ENCODE data around the gene ZNF511. TPM values are rescaled to one million over a fixed set of nuclear protein-coding genes. Genes with fewer than 3 reads are reported as not detected.

ZNF511 gene
- total RNA-seq, 2 donors from 2014 or later = 52.8 to 74.2 TPM

DNA sequence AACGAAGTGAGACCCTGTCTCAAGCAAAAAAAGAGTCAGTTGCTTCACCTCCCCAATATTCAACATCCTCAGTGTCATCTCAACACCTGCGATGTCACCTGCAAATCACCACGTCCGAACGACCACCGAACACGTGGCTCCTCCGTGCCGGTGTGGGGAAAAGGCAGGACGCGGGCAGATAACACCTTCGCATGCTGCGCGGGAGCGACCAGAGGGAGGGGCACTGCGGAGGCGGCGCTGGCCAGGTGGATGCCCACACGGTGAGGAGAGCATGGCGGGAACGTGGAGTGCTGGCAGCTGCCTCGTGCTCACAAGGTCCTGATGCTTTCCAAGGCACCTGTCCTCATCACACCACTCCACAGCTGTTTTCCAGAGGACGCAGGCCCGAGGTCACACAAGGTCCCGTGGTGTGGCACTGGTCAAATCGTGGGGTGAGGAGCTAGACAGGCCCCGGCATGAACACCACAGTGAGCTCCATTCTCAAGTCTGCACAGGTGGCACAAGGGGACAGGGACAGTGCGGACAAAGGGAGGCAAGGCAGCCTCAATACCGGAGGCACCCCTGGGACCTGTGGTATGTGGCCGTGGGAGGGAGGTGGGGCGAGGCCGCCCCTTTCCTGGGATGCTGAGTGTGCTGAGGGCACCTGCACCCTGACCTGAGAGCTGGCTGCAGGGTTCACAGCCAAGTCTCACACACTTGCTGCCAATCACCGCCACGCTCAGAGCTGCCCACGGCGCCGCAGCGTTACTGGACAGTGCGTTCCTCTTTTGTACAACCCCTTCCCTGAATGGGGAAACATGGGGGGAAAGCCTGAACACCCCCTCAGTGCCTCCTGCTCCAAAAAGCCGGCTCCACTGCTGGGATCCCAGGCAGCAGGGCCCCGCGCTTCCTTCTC, 13.0 kb upstream of the ZNF511 start:
- peaks cover 87% of the 10 kb centered on the region for H3K36me3 Mint-ChIP-seq (ENCODE audit: low read depth)
- H3K4me3 Mint-ChIP-seq = no peak overlapping the region
- H3K9me3 Mint-ChIP-seq = no peaks in the 10 kb centered on the region
- H3K27ac Mint-ChIP-seq = no peak overlapping the region
- no peaks in the 10 kb centered on the region for H3K27me3 Mint-ChIP-seq
- H3K4me1 Mint-ChIP-seq = no peaks in the 10 kb centered on the region
- no peak for ATAC-seq (replicated peaks)

- Mint-ChIP-seq H3K9me3 (no peaks in the 10 kb centered on the region), H3K36me3 (ENCODE audit: low read depth) (peaks cover 92% of the 10 kb centered on the region), H3K27ac (no peak overlapping the region), H3K4me3 (no peak overlapping the region), H3K4me1 (peaks cover under 1% of the 10 kb centered on the region), H3K27me3 (no peaks in the 10 kb centered on the region)
- ATAC-seq (replicated peaks) = no peak
Measured at GRCh38 chr10:133297504-133297903, 11.2 kb upstream of the ZNF511 start.

- H3K36me3 Mint-ChIP-seq (ENCODE audit: low read depth) = peaks cover 88% of the 10 kb centered on the region
- H3K9me3 Mint-ChIP-seq = no peaks in the 10 kb centered on the region
Measured at GRCh38 chr10:133298466-133298865, 10.2 kb upstream of the ZNF511 start.

GRCh38 chr10:133299224-133299623, 9.5 kb upstream of the ZNF511 start:
- Mint-ChIP-seq H3K4me1 (peaks cover 4% of the 10 kb centered on the region), H3K4me3 (no peak overlapping the region), H3K27me3 (no peaks in the 10 kb centered on the region), H3K9me3 (no peaks in the 10 kb centered on the region), H3K27ac (no peak overlapping the region), H3K36me3 (ENCODE audit: low read depth) (peaks cover 85% of the 10 kb centered on the region)
- ATAC-seq (replicated peaks) = no peak

More at GRCh38 chr10:133298466-133298865, 10.2 kb upstream of the ZNF511 start:
- no peak for ATAC-seq (replicated peaks)
- no peak overlapping the region for H3K27ac Mint-ChIP-seq
- no peaks in the 10 kb centered on the region for H3K27me3 Mint-ChIP-seq
- H3K4me1 Mint-ChIP-seq = peaks cover 4% of the 10 kb centered on the region
- H3K4me3 Mint-ChIP-seq = no peak overlapping the region

- no peaks in the 10 kb centered on the region for H3K27me3 Mint-ChIP-seq
- H3K4me1 Mint-ChIP-seq = peaks cover 4% of the 10 kb centered on the region
- ATAC-seq (replicated peaks) = no peak
- no peak overlapping the region for H3K27ac Mint-ChIP-seq
- H3K36me3 Mint-ChIP-seq (ENCODE audit: low read depth) = peaks cover 80% of the 10 kb centered on the region
- H3K4me3 Mint-ChIP-seq = no peak overlapping the region
- no peaks in the 10 kb centered on the region for H3K9me3 Mint-ChIP-seq
Measured at GRCh38 chr10:133299738-133300137, 9.0 kb upstream of the ZNF511 start.

GRCh38 chr10:133302230-133302629, 6.5 kb upstream of the ZNF511 start:
- H3K36me3 Mint-ChIP-seq (ENCODE audit: low read depth) = peaks cover 61% of the 10 kb centered on the region
- no peak overlapping the region for H3K4me3 Mint-ChIP-seq
- no peaks in the 10 kb centered on the region for H3K9me3 Mint-ChIP-seq
- H3K27me3 Mint-ChIP-seq = no peaks in the 10 kb centered on the region
- no peak overlapping the region for H3K27ac Mint-ChIP-seq
- no peak for ATAC-seq (replicated peaks)
- peaks cover 14% of the 10 kb centered on the region for H3K4me1 Mint-ChIP-seq

DNA sequence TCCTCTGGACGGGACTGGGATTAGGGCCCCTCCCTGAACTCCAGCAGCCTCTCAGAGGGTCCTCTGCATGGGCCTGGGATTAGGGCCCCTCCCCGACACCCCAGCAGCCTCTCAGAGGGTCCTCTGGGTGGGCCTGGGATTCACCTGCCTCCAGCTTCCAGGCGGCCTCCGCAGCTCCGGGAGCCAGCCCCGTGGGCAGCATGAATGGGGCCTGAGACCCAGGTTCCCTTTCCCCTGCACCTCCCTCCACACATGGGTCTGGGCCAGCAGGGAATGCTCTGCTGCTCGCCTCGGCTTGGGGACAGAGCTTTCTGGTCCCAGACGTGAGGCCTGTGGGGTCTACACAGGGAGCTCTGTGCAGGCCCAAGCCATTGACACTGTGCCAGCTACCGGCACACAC, 5.5 kb upstream of the ZNF511 start:
- Mint-ChIP-seq H3K4me3 (no peak overlapping the region), H3K9me3 (no peaks in the 10 kb centered on the region)

GRCh38 chr10:133306097-133306476, 2.6 kb upstream of the ZNF511 start:
- Mint-ChIP-seq H3K27ac (no peak overlapping the region), H3K27me3 (no peaks in the 10 kb centered on the region), H3K4me3 (no peak overlapping the region), H3K36me3 (ENCODE audit: low read depth) (peaks cover 46% of the 10 kb centered on the region), H3K9me3 (no peaks in the 10 kb centered on the region), H3K4me1 (peaks cover 24% of the 10 kb centered on the region)
- no peak for ATAC-seq (replicated peaks)

More for the DNA sequence above, 5.5 kb upstream of the ZNF511 start:
- Mint-ChIP-seq H3K36me3 (ENCODE audit: low read depth) (peaks cover 57% of the 10 kb centered on the region), H3K27ac (no peak overlapping the region), H3K27me3 (no peaks in the 10 kb centered on the region), H3K4me1 (peaks cover 24% of the 10 kb centered on the region)
- ATAC-seq (replicated peaks) = no peak

DNA sequence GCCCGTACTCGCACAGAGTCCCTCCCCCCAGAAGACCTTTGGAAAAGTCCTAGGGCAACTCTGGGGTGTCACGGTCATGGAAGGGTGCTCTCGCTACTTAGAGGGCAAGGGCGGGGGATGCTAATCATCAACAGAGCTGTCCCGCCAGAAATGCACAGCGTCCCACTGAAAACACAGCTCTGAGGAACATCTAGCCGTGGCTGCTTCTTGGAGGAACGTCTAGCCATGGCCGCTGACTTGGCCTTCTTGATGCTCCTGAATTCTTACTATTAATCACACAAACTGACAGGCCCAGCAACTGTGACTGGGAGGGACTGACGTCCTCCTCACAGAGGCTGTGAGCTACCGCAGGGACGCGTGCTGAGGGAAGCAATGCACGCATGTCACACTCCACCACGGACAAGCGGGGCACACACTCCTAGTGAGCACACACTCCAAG, 1.8 kb upstream of the ZNF511 start:
- H3K9me3 Mint-ChIP-seq = no peaks in the 10 kb centered on the region
- peak overlapping the region; percentile 99 for H3K27ac Mint-ChIP-seq
- H3K36me3 Mint-ChIP-seq (ENCODE audit: low read depth) = peaks cover 49% of the 10 kb centered on the region
- H3K27me3 Mint-ChIP-seq = no peaks in the 10 kb centered on the region
- H3K4me1 Mint-ChIP-seq = peaks cover 24% of the 10 kb centered on the region
- H3K4me3 Mint-ChIP-seq = peak overlapping the region; percentile 94
- no peak for ATAC-seq (replicated peaks)

GRCh38 chr10:133307776-133308420, 816 bp upstream of the ZNF511 start:
- H3K27ac Mint-ChIP-seq = peak overlapping the region; percentile 99
- H3K4me1 Mint-ChIP-seq = peaks cover 21% of the 10 kb centered on the region
- H3K9me3 Mint-ChIP-seq = no peaks in the 10 kb centered on the region
- ATAC-seq (replicated peaks) = peak; percentile 56
- peak overlapping the region; percentile 94 for H3K4me3 Mint-ChIP-seq
- no peaks in the 10 kb centered on the region for H3K27me3 Mint-ChIP-seq
- peaks cover 53% of the 10 kb centered on the region for H3K36me3 Mint-ChIP-seq (ENCODE audit: low read depth)

GRCh38 chr10:133309100-133309719, 496 bp downstream of the ZNF511 start:
- ATAC-seq (replicated peaks) = peak; percentile 85
- Mint-ChIP-seq H3K27me3 (no peaks in the 10 kb centered on the region), H3K27ac (no peak overlapping the region), H3K36me3 (ENCODE audit: low read depth) (peaks cover 49% of the 10 kb centered on the region), H3K9me3 (no peaks in the 10 kb centered on the region), H3K4me3 (peak overlapping the region; percentile 94), H3K4me1 (peaks cover 21% of the 10 kb centered on the region)

- peaks cover 49% of the 10 kb centered on the region for H3K36me3 Mint-ChIP-seq (ENCODE audit: low read depth)
- no peak for ATAC-seq (replicated peaks)
Measured at GRCh38 chr10:133309720-133310398, 1.1 kb downstream of the ZNF511 start.

DNA sequence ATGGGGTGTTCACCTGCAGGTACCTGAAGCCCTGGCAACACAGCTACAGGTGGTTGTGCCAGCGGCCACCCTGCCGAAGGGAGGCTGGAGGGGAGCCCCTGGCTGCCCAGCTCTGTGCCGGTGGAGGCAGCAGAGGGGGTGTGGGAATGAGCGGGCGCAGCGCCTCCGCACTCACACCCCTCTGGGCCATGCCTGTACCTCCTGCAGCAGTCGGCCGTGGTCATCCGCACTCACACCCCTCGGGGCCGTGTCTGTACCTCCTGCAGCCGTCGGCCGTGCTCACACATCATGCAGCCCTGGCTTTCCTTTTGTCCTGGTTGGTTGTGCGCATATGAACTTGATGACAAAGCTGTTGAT, 1.7 kb downstream of the ZNF511 start:
- no peak for ATAC-seq (replicated peaks)
- Mint-ChIP-seq H3K9me3 (no peaks in the 10 kb centered on the region), H3K27me3 (no peaks in the 10 kb centered on the region), H3K4me1 (peaks cover 18% of the 10 kb centered on the region), H3K27ac (no peak overlapping the region), H3K36me3 (ENCODE audit: low read depth) (peaks cover 47% of the 10 kb centered on the region), H3K4me3 (no peak overlapping the region)

More at GRCh38 chr10:133309720-133310398, 1.1 kb downstream of the ZNF511 start:
- Mint-ChIP-seq H3K9me3 (no peaks in the 10 kb centered on the region), H3K27me3 (no peaks in the 10 kb centered on the region), H3K27ac (no peak overlapping the region), H3K4me3 (peak overlapping the region; percentile 94), H3K4me1 (peaks cover 21% of the 10 kb centered on the region)

- Mint-ChIP-seq H3K27me3 (no peaks in the 10 kb centered on the region), H3K27ac (no peak overlapping the region), H3K9me3 (no peaks in the 10 kb centered on the region), H3K4me1 (peaks cover 15% of the 10 kb centered on the region), H3K36me3 (ENCODE audit: low read depth) (peaks cover 44% of the 10 kb centered on the region), H3K4me3 (no peak overlapping the region)
- no peak for ATAC-seq (replicated peaks)
Measured at GRCh38 chr10:133310789-133311188, 2.1 kb downstream of the ZNF511 start.

Data from activated T-helper 17 cell treated with anti-CD3 and anti-CD28 coated beads, Interleukin-2, amount 50 U/mL, for 72 hours (primary cell).